HG02798 (cell line): ENCODE data around the gene IFITM5.
"Not testable (repeated sequence)": the region's sequence is repeated elsewhere in the genome, so short reads cannot be mapped to it uniquely, and the experiment has no call there.

Experiments used
- ATAC-seq: cut with Tn5 transposase; IDR thresholded peaks from one replicate; pipeline ENCODE4 v1.9.1; 2021; ENCODE audit warnings: mild to moderate bottlenecking; ENCODE audit not compliant: unreplicated experiment, poor library complexity

The IFITM5 gene

DNA sequence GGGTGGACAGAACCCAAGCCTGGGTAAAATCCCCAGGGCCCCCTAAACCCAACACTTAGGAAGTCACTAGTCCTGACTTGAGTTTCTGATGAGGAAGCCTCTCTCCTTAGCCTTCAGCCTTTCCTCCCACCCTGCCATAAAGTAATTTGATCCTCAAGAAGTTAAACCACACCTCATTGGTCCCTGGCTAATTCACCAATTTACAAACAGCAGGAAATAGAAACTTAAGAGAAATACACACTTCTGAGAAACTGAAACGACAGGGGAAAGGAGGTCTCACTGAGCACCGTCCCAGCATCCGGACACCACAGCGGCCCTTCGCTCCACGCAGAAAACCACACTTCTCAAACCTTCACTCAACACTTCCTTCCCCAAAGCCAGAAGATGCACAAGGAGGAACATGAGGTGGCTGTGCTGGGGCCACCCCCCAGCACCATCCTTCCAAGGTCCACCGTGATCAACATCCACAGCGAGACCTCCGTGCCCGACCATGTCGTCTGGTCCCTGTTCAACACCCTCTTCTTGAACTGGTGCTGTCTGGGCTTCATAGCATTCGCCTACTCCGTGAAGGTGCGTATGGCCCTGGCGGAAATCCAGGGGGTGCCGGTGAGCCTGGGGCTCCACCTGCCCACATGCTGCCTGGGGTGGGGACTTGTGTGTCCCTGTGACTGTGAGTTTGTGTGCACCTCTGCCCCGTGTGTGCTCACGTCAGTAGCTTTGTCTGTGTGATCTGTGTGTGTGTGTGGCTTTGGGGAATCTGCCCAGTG lies 14.6 kb upstream of the IFITM5 start, which contains the start of gene IFITM1:
Gene IFITM1 (plus strand): TSS at position 254 of the 767 bp plus-strand sequence. CDS start 131 bp downstream, at position 385.
- ATAC-seq: peak; percentile 30

DNA sequence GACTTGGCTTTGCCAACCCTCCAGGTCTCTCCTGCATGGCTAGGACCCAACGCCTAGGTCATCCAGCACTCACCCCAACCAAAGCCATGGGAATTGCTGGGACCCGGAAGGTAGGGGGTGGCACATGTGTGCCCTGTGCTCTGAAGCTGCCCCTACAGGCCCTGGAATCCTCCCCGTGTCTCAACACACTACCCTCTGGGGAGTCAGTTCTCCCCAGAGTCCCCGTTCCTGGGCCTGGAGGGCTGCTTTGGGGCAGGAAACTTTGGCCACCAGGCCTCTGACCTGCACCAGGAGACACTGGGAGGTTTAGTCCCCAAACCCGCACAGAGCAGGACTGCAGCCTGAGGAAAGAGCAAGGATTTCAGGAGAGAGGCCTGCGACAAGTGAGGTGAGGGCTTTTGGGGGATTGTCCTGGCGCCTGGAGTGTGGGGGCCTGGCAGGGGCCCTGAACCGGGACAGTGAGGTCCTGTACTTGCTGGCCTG lies 14.0 kb upstream of the IFITM5 start:
- no peak for ATAC-seq

DNA sequence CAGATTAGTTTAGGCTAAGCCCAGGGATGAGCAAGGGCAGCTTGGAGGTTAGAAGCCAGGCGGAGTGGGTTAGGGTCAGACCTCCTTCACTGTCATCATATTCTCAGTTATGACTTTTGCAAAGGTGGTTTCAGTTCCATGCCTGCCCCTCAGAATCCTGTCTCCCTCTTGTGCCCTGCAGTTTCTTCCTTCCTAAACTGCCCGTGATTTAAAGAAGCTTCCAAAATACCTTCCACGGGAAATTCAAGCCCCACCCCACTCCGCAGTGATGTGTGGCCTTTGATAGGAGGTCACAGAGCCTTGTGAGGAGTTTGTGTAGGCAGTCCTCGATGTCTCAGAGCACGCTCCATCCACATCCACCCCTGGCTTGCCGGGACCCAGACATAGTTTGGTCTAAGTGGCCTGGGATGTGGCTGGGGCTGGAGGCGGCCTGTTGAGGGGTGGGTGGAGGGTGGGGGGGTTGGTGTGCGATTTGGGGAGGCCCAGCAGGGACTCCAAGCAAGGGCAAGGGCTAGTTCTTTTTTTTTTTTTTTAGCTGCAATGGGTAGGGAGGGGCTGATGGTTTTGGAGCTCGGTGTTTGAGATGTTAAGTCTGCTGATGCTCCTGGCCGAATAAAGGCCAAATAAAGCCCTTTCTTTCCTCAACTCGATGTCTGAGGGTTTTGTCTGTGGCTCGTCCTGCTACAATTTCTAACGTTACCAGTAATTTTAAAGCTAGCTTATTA lies 12.9 kb upstream of the IFITM5 start:
- ATAC-seq: no peak

DNA sequence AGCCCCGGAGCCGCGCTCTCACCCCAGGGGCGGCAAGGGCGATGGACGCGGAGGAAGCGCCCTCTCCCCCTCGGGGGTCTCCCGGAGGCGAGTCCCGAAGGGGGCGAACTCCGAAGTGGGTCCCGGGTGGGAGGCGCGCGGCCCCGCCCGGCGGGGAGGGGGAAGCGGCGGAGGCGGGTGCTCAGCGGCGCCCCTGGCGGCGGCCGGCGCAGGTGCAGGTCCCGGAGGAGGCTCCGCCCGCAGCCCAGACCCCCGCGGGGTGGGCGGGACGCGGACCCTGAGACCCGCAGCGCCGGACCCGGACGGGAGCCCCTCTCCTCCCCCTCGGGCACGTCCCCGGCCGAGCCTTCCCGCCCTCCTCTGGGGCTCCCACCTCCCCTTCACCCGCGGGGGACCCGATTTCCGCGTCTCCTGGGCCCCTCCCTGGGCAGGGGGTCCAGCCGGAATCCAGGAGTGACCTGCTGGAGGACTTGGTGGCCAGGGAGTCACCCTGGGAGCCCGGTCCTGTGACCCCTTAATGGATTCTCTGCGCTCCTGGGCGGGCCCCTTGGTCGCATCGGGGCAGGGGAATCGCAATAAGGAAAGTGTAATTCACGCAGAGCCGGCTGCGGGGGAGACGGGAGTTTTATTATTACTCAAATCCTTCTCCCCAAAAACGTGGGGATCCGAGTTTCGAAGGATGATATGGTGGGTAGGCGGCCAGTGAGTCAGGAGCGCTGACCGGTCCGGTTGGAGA lies 11.9 kb upstream of the IFITM5 start:
- peak; percentile 54 for ATAC-seq

DNA sequence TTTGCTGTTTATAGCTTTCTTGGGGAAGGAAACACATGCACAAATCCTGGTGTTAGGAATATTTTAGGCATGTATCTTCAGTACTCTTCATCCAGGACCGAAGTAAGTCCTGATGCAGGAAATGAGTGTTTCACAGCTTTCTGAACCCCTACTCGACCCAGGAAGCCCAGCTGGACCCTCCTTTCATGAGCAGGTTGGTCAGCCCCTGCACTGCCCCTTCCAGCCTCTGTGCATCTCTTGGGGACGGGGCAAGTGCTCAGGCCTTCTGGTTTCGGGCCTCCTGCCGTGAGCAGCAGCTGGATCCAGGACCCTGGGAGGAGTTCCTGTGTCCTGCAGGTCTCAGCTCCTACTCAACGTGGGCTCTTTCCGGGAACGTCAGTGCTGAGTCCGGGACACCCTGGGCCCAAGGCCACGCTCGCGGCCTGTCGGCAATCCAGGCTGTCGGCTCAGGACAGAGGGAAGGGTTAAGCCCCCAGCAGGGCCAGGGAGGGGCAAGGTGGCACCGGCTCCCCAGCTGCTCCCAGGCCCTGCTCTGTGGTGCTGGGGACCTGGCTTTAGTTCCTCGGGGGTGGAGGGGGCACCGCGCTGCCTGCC lies 10.8 kb upstream of the IFITM5 start:
- ATAC-seq: not testable (repeated sequence)

DNA sequence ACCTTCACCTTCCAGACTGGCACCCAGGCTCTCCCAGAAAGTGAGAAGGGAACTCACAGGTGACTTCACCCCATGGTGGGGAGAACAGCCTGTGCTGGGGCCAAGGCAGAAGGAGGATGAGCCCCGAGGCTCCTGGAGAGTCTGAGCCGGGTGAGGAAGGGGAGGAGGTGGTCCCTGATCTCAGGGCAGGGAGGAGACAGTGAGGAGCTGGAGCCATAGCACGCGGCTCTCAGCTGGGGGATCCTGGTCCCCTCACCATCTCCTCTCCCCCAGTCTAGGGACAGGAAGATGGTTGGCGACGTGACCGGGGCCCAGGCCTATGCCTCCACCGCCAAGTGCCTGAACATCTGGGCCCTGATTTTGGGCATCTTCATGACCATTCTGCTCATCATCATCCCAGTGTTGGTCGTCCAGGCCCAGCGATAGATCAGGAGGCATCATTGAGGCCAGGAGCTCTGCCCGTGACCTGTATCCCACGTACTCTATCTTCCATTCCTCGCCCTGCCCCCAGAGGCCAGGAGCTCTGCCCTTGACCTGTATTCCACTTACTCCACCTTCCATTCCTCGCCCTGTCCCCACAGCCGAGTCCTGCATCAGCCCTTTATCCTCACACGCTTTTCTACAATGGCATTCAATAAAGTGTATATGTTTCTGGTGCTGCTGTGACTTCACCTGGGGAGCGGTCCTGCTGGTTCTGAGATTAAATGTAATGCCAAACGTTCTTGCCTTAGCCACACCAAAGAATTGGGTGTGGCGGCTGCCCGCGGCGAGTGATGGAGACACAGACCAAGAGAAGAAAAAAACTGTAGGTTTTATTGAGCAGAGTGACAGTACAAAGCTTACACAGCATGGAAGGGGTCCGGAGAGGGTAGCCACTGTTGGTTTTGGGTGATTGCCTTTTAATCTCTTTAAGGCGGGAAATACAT lies 9.7 kb upstream of the IFITM5 start:
- ATAC-seq: not testable (repeated sequence)

DNA sequence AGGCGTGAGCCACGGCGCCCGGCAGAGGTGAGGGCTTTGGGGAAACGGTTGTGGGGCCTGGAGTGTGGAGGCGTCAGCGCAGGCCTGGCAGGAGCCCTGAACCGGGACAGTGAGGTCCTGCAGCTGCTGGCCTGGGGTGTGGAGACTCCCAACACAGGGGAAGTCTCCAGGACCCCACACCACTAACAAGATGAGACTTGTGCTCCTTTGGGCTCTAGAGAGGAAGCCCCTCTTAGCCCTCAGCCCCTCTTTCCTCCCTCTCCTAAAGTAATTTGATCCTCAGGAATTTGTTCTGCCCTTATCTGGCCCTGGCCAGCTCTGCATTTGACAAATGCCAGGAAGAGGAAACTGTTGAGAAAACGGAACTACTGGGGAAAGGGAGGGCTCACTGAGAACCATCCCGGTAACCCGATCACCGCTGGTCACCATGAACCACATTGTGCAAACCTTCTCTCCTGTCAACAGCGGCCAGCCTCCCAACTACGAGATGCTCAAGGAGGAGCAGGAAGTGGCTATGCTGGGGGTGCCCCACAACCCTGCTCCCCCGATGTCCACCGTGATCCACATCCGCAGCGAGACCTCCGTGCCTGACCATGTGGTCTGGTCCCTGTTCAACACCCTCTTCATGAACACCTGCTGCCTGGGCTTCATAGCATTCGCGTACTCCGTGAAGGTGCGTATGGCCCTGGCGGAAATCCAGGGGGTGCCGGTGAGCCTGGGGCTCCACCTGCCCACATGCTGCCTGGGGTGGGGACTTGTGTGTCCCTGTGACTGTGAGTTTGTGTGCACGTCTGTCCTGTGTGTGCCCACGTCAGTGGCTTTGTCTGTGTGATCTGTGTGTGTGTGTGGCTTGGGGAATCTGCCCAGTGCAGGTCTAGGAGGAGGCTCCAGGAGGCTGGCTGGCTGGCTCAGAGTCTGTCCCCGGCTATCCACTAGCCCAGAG lies 8.7 kb upstream of the IFITM5 start, which contains the start of gene IFITM2:
Gene IFITM2 (plus strand): TSS at position 51 of the 943 bp plus-strand sequence. CDS start 377 bp downstream, at position 428.
- not testable (repeated sequence) for ATAC-seq

DNA sequence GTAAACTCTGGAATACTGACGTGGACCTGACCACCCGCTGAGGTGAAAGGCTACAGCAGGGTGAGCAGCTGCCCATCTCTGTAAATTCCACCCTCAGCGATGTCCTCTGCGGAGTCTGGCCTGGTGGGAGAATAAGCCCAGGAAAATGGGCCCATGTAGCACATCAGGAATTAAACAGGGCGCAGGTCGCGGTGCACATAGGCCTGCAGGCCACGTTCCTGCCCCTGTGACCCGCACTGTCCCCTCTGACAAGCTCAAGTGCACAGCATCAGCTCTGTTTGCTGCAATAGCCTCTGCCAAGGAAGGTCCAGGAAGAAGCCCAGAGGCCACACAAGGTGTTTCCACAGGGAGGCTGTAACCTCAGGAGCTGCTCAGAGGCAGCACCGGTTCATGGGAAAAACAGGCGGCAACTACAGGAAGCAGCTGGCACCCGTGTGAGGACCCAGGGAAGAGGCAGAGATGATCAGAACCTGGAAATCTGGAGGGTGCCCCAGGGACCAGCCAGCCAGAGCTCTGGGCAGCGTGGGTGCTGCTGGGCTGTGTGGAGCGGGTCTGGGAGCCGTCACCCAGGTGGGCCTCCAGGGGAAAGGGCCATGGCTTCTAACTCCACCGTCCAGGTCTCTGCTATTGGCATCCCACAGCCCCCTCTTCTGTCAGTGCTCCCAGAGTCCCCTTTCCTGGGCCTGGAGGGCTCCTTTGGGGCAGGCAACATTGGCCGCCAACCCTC lies 7.5 kb upstream of the IFITM5 start:
- no peak for ATAC-seq

DNA sequence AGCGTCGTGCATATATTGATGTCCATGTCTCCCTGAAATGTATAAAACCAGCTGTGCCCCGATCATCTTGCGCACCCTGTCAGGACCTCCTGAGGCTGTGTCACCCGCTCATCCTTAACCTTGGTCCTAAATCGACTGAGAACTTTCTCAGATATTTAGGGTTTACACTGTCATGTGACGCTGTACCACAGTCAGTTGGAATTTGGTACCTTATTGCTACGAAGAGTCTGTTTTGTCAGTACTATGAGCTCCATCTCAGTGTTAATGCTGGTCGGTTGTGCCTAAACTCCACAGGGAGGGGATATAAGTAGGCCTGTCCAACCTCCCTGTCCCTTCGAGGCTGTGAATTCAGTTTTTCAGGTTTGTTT lies 6.5 kb upstream of the IFITM5 start:
- no peak for ATAC-seq

DNA sequence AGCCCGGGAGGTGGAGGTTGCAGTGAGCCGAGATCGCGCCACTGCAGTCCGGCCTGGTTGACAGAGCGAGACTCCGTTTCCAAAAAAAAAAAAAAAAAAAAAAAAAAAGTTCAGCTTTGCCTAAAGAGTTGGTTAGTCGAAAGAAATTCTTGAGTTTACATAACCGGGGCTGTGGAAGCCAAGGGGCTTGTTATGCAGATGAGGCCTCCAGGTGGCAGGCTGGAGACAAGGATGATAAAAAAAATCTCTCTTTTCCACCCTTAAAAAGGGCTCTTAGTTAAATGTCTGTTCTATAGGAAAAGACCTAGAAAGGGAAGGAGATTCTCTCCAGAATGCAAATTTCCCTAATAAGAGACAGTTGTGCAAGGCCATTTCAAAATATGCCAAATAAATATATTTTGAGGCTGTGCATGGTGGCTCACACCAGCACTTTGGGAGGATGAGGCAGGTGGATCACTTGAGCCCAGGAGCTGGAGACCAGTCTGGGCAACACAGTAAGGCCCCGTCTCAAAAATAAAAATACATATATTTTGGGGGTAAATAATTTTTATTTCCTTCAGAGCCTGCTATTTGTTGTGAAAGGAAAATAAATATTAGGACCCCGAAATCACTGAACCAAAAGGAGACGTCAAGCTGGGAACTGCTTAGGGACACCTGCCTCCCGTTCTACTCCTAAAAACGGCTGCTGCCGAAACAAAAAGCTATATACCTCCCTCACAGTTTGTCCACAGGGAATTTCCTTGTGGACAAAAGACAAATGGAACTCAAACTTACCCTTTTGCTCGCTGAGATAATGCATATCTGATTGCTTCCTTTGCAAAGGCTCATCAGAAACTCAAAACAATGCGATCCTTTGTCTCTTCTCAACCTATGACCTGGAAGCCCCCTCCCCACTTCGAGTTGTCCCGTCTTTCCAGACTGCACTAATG lies 5.9 kb upstream of the IFITM5 start:
- ATAC-seq: no peak

DNA sequence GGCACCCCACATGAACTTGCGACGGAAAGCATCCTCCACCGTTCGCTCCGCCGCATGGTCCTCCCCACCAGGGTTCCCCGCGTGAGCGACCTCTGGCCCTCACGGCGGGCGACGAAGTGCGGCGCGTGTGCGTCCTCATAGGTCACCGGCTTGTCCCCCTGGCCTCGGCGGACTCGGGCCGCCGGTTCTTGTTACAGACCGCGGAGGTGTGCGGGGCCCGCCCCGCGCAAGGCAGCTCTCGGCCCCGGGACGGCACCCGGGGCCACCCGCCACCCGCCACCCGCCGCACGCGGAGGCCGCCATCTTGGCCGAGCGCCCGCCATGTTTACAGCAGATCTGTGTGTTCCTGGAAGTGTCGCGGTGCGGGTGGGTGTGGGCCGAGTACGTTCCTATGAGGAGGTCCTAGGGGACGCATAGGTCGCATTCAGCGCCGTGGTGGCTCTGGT lies 4.8 kb upstream of the IFITM5 start:
- no peak for ATAC-seq

DNA sequence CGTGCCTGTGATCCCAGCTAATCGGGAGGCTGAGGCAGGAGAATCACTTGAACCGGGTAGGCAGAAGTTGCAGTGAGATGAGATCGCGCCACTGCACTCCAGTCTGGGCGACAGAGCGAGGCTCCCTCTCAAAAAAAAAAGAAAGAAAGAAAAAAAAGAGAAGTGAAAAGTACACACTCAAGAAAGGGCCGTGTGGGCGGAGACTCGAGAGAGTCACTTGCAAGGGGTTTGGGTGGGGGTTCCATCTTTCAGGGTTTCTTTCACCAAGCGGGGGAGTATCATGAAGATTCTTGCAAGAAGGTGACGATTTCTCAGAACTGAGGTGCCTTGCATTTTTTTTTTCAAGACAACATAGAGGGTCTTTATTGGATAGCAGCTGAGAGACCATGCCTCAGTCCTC lies 4.0 kb upstream of the IFITM5 start:
- ATAC-seq: no peak

DNA sequence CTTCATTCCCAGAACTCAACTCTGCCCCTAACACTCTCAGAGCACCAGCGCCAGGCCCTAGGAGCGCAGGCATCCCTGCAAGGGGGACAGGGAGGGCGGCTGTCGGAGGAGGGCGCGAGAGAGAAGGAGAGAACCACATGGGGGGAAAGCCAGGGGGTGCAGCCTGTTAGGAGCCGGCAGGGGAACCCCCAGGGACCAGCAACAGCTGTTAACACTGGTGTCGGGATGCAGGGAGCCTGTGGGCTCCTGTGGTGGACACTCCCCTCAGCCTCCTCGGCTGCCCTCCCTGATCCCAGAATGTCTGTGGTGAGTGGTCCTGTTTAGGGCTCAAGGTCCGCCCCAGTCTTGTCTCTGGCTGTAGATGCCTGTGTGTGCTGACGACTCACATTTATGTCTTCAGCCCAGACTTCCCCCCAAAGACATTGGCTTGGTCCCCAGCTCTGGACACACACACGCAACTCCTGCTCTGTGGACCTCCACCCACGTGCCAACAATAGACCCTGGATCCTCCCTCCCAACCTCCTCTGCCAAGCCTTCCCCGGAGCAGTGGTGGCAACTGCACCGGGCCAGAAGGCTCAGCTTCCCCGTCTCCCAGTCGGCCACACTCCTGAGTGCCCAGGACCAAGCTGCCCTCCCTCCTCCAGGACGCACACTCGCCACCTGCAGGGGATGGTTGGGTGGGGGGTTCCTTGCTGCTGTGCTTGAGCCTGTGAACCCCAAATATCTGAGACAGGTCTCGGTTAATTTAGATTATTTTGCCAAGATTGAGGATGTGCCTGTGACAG lies 817 bp upstream of the IFITM5 start:
- ATAC-seq: no peak

DNA sequence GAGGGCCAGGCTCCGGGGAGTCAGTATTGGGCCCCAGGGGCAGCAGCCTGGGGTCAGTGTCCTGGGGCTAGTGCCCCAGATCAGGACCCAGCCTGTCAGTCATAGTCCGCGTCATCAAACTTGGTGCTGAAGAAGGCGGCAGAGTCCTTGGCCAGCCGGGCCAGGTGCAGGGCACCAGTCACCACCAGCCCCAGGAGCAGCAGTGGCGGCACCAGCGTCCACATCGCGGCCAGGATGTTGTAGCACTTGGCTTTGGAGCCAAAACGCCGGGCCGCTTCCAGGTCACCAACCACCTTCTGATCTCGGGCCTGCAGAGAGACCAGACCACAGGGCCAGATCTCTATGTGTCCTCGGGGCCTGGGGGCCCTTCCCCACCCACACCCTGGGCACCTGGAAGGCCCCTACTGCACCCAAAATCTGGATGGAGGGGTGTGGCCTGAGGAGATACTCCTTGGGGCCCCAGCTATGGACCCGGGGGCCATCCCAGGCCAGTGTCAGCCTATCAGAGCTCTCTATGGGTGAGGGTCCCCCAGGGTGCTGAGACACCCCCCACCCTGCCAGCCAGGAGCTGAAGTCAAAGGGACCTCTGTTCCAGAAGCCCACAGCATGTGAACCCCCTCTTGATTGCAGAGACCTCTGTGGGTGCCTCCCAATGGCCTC lies 790 bp downstream of the IFITM5 start:
- no peak for ATAC-seq
